Gastrocnemius medialis (tissue), 4 donors: ENCODE results near the gene TTC39A.

Experiments
- CTCF ChIP-seq, 5 experiments: fragments of 450-650 bp in 3 of 5; fragments of 200-600 bp in 2 of 5; sonication (generic) in 2 of 5; IDR thresholded peaks in 4 of 5; conservative IDR thresholded peaks in 1 of 5; 1 replicate in 4 of 5; 2 replicates in 1 of 5; pipeline ENCODE4 v1.5.1; 2016 to 2019; ENCODE audit warnings: antibody characterized with exemption in 5 of 5, mild to moderate bottlenecking in 3 of 5, moderate library complexity in 3 of 5
- POLR2A ChIP-seq, 2 donors: fragments of 450-650 bp; IDR thresholded peaks; one replicate each; pipeline ENCODE4 v1.6.1; 2017; ENCODE audit warnings: antibody characterized with exemption in 2 of 2, mild to moderate bottlenecking in 2 of 2, moderate library complexity in 2 of 2

DNA sequence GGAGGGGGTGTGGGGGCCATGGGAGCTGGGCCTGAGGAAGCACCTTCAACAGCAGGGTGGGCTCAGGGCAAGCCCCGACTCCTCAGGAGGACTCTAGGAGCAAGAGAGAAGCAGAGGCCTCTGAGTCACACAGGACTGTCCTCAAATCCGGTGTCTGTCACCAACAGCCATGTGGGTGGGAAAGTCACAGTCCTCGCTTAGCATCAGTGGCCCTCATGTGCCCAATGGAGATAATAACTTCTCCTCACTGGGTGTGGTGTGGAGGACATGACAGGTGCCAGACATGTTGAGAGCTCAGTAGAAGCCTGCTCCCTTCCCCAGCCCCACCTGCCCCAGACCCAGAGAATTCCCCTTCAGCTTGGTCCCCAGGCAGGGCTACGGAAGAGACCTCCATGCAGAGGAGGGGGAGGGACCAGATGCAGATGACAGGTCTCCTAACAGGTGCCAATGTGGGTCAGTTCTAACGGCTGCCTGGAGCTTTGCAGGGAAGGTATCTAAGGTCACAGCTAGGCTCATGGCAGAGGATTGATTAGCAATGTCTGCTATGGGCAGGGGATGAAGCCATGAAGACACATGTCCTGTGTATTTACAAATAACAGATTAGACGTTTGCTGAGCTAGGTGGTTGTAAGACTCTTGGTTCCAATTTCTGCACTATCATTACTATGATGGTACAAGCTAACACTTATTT lies 30.2 kb downstream of the TTC39A start:
- TF ChIP-seq CTCF (IDR thresholded peaks at IDR 0.05 in 4 of 5, conservative IDR thresholded peaks at IDR 0.05 in 1 of 5) (no peak), POLR2A (IDR thresholded peaks at IDR 0.05) (no peak)
